Occipital lobe (tissue), 2 donors: Measurements from ENCODE around the gene RAD51B. TPM values are rescaled to one million over a fixed set of nuclear protein-coding genes. Genes with fewer than 3 reads are reported as not detected.
"Not testable (repeated sequence)": the region's sequence is repeated elsewhere in the genome, so short reads cannot be mapped to it uniquely, and the experiment has no call there.

Experiments
- DNase-seq: peaks from one replicate; lab custom pipeline; 2025; lab: John Stamatoyannopoulos, UW
- total RNA-seq: library from RNA; depleted of rRNA; stranded (reverse); fragments of >200 nt; gene quantifications from one replicate; pipeline ENCODE4 v1.2.3, GENCODE V29; 2014

RAD51B gene
- total RNA-seq, 1 donor from 2014 or later: 9.8 TPM

GRCh38 chr14:68759017-68759560, 939.5 kb downstream of the RAD51B start:
- no peak for DNase-seq

DNA sequence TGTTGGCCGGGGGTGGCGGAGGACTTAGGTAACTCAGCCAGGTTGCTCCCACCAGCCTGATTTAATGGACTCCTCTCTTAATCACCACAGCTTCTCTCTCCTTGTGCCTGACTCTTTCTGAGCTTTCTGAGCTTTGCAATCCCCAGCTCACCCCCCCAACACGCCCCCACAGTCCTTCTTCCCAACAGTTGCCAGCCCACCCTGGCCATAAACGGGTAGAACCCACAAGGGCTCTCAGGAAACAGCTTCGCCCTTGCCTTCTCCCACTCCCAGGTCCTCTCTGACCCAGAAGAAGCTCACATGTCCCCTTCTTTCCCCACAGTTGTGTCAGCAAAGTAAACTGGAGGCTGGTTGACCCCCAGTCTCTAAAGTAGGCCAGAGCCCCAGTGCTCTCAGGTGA, 940.4 kb downstream of the RAD51B start:
- DNase-seq: no peak

GRCh38 chr14:68760761-68761160, 941.2 kb downstream of the RAD51B start:
- no peak for DNase-seq

GRCh38 chr14:68761391-68761790, 941.8 kb downstream of the RAD51B start:
- DNase-seq: no peak

GRCh38 chr14:68762953-68763764, 943.6 kb downstream of the RAD51B start:
- no peak for DNase-seq

GRCh38 chr14:68763843-68764242, 944.3 kb downstream of the RAD51B start:
- not testable (repeated sequence) for DNase-seq

GRCh38 chr14:68766299-68767247, 947.0 kb downstream of the RAD51B start:
- no peak for DNase-seq

DNA sequence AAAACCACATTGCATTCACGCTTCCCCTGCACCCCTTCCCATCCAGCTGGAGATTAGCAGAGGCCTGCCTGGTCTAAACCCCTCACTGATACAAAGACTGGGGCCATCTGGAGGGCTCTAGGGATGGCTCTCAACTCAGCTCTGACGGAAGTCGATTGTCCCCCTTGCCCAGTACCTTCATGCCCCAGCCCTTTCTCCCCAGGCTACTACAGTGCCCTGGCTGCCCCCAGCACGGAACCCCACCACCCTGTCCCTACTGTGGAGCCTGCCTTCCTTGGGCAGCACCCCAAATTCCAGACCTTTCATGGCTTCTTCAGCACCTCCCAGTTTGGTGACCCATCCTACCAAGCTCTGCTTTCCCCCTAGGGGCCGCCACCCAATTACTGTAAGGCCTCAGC, 947.7 kb downstream of the RAD51B start:
- DNase-seq: no peak

- no peak for DNase-seq
Measured at GRCh38 chr14:68768316-68768715, 948.7 kb downstream of the RAD51B start.

- no peak for DNase-seq
Measured at GRCh38 chr14:68770051-68770450, 950.5 kb downstream of the RAD51B start.

DNA sequence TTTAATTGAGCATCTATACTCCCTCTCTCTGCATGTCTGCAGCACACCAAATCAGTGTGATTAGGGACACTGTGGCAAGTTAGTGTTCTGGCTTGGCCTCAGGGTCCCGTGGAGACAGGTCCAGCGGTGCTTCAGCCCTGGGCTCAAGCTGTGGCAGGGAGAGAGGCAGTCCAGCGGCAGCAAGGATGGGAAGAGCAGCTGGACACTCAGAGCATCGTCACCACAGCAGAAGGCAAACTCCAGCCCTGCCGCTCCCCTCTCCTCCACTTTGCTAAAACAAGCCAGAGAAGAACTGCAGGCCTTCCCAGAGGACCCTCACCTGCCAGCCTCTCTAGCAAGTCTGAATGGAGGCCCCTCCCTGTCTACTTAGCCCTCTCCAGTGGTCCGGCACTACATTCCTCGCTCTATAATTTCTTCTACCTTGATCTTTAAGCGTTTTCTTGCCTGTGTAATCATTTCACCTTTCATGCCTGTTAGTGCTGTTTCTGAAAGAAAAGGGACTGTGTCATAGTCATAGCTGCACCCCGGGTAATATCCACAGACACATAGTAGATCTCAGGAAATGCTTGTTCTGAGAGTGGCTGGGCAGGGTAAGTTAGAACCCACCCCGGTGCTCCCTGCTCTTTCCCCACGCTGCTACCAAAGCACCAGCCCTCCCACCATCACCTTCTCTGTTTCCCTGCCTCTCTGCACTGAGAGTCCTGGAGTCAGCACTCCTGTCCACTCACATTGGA, 951.1 kb downstream of the RAD51B start:
- DNase-seq: no peak

GRCh38 chr14:68771631-68772030, 952.1 kb downstream of the RAD51B start:
- no peak for DNase-seq

GRCh38 chr14:68772761-68773381, 953.3 kb downstream of the RAD51B start:
- DNase-seq: no peak

DNA sequence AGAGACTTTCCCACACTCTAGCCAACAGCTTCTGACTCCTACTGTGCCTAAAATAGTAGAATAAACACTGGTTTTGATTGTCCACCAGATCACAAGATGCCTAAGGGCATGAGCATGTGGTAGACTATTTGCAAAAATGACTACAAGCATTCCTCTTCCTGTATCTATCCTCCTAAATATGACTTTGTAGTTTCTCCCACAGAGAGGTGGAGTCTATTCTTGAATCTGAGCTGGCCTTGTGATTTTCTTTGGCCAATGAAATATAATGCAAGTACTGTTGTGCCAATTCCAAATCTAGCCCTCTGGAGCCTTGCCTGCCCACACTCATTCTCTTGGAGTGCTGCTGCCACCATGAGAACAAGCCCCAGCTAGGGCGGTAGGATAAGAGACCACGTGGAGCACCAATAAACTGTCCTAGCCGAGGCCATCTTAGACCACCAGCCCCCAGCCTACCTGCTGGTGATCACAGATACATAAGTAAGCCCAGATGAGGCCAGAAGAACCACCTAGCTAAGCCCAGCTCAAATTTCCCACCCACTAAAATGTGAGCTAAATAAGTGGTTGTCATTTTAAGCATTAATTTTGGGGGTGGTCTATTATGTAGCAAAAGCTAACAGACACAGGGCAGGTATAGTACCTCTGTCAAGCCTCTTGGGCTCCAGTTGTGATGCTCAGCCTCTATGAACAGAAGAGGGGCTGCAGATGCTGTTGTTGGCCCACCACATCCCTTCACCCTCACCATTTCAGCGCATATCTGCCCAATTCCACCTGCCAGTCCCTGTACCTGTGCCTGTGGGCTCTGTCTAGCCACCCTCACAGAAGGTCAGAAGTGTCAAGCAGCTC, 955.4 kb downstream of the RAD51B start:
- no peak for DNase-seq

GRCh38 chr14:68775614-68776126, 956.1 kb downstream of the RAD51B start:
- DNase-seq: no peak

GRCh38 chr14:68777644-68778043, 958.1 kb downstream of the RAD51B start:
- no peak for DNase-seq
